HepG2 (cell line): Measurements from ENCODE around the gene SLC2A5. TPM values are rescaled to one million over a fixed set of nuclear protein-coding genes. Genes with fewer than 3 reads are reported as not detected.

Source experiments
- CREB3 ChIP-seq: sonication (generic); formaldehyde crosslinking; IDR thresholded peaks from 2 replicates; pipeline ENCODE4 v1.5.0; 2020; ENCODE audit warnings: missing genetic modification reagents
- KLF6 ChIP-seq: IDR thresholded peaks from 2 replicates; pipeline ENCODE4 v1.8.0; 2016; ENCODE audit warnings: missing biosample characterization, missing genetic modification reagents
- MYPOP ChIP-seq: sonication (generic); formaldehyde crosslinking; IDR thresholded peaks from 2 replicates; pipeline ENCODE4 v1.8.1; 2023; ENCODE audit warnings: mild to moderate bottlenecking, moderate library complexity, missing genetic modification reagents
- NONO ChIP-seq, 2 experiments: fragments of 450-650 bp in 1 of 2; sonication (generic) in 1 of 2; formaldehyde crosslinking in 1 of 2; IDR thresholded peaks in 1 of 2; conservative IDR thresholded peaks in 1 of 2; 2 replicates each; pipeline versions ENCODE4 v1.6.1 to v1.8.0; 2017 to 2022; ENCODE audit warnings: mild to moderate bottlenecking in 1 of 2, missing genetic modification reagents in 1 of 2, moderate library complexity in 1 of 2
- ZFP36L2 ChIP-seq: sonication (generic); formaldehyde crosslinking; IDR thresholded peaks from 2 replicates; pipeline ENCODE4 v1.4.0; 2020; ENCODE audit warnings: missing genetic modification reagents
- polyA plus RNA-seq, 8 experiments: library from polyadenylated mRNA; depleted of rRNA in 3 of 8; stranded (reverse) in 7 of 8; unstranded in 1 of 8; fragments of >200 nt; fragmentation: Illumina TruSeq in 4 of 8; extraction: Trizol in 4 of 8; gene quantifications; 2 replicates each; pipeline versions ENCODE4 v1.2.1 to v1.2.3, GENCODE V29; 2011 to 2016; ENCODE audit warnings: low read depth in 4 of 8, missing spikeins in 1 of 8, mixed read lengths in 1 of 8; ENCODE audit not compliant: insufficient read depth in 1 of 8
- total RNA-seq, 5 experiments: library from RNA; depleted of rRNA; stranded (reverse); fragments of >200 nt; fragmentation: Illumina TruSeq; extraction: Trizol; gene quantifications; 2 replicates each; pipeline ENCODE4 v1.2.3, GENCODE V29; 2016; ENCODE audit warnings: low read depth in 1 of 5
- TF ChIP-seq, protein P1 (sequence below): sonication (generic); formaldehyde crosslinking; IDR thresholded peaks from 2 replicates; pipeline ENCODE4 v1.5.0; 2020; ENCODE audit warnings: mild to moderate bottlenecking, missing genetic modification reagents
- TF ChIP-seq, protein P2 (sequence below), 2 experiments: IDR thresholded peaks; 2 replicates each; pipeline ENCODE4 v1.6.1; 2011 to 2012; ENCODE audit warnings: low read length in 2 of 2, borderline replicate concordance in 1 of 2, low read depth in 1 of 2, mild to moderate bottlenecking in 1 of 2, moderate library complexity in 1 of 2
- TF ChIP-seq, protein P3 (sequence below), 2 experiments: fragments of 450-650 bp in 1 of 2; sonication (generic) in 1 of 2; formaldehyde crosslinking in 1 of 2; IDR thresholded peaks; 2 replicates each; pipeline versions ENCODE4 v1.6.1 to v1.8.0; 2016 to 2022; ENCODE audit warnings: antibody characterized with exemption in 1 of 2, mild to moderate bottlenecking in 1 of 2, missing genetic modification reagents in 1 of 2

Gene SLC2A5
- total and polyA plus RNA-seq, 2 of the 13 experiments (the other 11 are each of a cell fraction or from before 2014, with no cell fraction given), result 0.04 to 0.54 TPM

DNA sequence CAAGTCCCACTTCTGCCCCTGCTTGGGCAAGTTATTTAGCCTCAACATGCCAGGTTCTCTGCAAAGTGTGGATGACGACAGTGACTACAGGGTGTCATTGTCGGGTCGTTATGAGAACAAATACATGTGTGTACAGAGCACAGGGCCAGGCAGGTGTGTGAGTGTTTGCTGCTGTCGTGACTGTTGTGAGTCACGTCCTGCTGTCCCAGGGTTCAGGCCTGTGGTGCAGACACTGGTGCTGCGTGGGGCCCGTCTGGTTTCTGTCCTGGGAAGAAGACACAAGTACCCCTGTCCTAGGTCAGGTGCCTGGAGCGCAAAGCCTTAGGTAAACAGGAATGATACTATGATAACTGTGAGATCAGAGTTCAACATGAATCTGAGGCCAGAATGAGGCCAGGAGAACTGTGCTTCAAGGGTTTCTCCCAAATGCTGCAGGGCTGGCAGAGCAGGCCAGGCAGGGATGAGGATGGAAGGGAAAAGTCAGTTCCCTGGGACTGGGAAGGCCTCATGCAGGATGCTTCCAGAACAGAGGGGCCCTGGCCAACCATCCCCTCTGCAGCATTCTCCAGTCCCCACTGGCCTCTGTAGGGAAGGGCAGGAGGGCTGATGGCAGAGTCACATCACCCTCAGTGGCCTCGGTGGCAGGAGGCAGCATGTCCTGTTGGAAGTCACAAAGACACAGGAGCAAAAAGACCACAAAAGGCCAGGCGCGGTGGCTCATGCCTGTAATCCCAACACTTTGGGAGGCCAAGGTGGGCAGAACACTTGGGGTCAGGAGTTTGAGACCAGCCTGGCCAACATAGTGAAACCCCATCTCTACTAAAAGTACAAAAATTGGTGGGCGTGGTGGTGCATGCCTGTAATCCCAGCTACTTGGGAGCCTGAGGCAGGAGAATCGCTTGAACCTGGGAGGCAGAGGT is 43.8 kb upstream of the SLC2A5 start (continued):
- 0 out of 2 replicates have a peak, but pooled peaks have one; percentile 57 for TF ChIP-seq MYPOP (CRISPR knock-in tag)
- peak; percentile 73; the same call in 1 of the 2 replicates for TF ChIP-seq KLF6 (CRISPR knock-in tag)
- TF ChIP-seq, protein P1, sequence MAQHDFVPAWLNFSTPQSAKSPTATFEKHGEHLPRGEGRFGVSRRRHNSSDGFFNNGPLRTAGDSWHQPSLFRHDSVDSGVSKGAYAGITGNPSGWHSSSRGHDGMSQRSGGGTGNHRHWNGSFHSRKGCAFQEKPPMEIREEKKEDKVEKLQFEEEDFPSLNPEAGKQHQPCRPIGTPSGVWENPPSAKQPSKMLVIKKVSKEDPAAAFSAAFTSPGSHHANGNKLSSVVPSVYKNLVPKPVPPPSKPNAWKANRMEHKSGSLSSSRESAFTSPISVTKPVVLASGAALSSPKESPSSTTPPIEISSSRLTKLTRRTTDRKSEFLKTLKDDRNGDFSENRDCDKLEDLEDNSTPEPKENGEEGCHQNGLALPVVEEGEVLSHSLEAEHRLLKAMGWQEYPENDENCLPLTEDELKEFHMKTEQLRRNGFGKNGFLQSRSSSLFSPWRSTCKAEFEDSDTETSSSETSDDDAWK (CRISPR knock-in tag), result no peak
- no peak for TF ChIP-seq CREB3 (CRISPR knock-in tag)
- TF ChIP-seq, protein P2, sequence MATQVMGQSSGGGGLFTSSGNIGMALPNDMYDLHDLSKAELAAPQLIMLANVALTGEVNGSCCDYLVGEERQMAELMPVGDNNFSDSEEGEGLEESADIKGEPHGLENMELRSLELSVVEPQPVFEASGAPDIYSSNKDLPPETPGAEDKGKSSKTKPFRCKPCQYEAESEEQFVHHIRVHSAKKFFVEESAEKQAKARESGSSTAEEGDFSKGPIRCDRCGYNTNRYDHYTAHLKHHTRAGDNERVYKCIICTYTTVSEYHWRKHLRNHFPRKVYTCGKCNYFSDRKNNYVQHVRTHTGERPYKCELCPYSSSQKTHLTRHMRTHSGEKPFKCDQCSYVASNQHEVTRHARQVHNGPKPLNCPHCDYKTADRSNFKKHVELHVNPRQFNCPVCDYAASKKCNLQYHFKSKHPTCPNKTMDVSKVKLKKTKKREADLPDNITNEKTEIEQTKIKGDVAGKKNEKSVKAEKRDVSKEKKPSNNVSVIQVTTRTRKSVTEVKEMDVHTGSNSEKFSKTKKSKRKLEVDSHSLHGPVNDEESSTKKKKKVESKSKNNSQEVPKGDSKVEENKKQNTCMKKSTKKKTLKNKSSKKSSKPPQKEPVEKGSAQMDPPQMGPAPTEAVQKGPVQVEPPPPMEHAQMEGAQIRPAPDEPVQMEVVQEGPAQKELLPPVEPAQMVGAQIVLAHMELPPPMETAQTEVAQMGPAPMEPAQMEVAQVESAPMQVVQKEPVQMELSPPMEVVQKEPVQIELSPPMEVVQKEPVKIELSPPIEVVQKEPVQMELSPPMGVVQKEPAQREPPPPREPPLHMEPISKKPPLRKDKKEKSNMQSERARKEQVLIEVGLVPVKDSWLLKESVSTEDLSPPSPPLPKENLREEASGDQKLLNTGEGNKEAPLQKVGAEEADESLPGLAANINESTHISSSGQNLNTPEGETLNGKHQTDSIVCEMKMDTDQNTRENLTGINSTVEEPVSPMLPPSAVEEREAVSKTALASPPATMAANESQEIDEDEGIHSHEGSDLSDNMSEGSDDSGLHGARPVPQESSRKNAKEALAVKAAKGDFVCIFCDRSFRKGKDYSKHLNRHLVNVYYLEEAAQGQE (IDR thresholded peaks at IDR 0.05; ENCODE audit: borderline replicate concordance in 1 of 2, low read depth in 1 of 2, low read length in 2 of 2), result peak in 1 of 2 experiments; percentile 43; a peak in 1 of 4 replicates
- TF ChIP-seq ZFP36L2 (CRISPR knock-in tag), result no peak
- TF ChIP-seq, protein P3, sequence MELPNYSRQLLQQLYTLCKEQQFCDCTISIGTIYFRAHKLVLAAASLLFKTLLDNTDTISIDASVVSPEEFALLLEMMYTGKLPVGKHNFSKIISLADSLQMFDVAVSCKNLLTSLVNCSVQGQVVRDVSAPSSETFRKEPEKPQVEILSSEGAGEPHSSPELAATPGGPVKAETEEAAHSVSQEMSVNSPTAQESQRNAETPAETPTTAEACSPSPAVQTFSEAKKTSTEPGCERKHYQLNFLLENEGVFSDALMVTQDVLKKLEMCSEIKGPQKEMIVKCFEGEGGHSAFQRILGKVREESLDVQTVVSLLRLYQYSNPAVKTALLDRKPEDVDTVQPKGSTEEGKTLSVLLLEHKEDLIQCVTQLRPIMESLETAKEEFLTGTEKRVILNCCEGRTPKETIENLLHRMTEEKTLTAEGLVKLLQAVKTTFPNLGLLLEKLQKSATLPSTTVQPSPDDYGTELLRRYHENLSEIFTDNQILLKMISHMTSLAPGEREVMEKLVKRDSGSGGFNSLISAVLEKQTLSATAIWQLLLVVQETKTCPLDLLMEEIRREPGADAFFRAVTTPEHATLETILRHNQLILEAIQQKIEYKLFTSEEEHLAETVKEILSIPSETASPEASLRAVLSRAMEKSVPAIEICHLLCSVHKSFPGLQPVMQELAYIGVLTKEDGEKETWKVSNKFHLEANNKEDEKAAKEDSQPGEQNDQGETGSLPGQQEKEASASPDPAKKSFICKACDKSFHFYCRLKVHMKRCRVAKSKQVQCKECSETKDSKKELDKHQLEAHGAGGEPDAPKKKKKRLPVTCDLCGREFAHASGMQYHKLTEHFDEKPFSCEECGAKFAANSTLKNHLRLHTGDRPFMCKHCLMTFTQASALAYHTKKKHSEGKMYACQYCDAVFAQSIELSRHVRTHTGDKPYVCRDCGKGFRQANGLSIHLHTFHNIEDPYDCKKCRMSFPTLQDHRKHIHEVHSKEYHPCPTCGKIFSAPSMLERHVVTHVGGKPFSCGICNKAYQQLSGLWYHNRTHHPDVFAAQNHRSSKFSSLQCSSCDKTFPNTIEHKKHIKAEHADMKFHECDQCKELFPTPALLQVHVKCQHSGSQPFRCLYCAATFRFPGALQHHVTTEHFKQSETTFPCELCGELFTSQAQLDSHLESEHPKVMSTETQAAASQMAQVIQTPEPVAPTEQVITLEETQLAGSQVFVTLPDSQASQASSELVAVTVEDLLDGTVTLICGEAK (IDR thresholded peaks at IDR 0.05), result no peak
- TF ChIP-seq, protein P3 (CRISPR knock-in tag; IDR thresholded peaks at IDR 0.05), result peak; percentile 49; the same call in 1 of the 2 replicates
- TF ChIP-seq NONO (IDR thresholded peaks at IDR 0.05), result no peak
- TF ChIP-seq NONO (CRISPR knock-in tag; conservative IDR thresholded peaks at IDR 0.05), result peak; percentile 38; the same call in 1 of the 2 replicates
